Measurements from ENCODE around the gene TNFRSF19. TPM values are rescaled to one million over a fixed set of nuclear protein-coding genes. Genes with fewer than 3 reads are reported as not detected.
A peak's percentile ranks its signal among the peaks of the same experiment; 100 is the strongest.
"Not testable (repeated sequence)": the region's sequence is repeated elsewhere in the genome, so short reads cannot be mapped to it uniquely, and the experiment has no call there.

Gene TNFRSF19, protein sequence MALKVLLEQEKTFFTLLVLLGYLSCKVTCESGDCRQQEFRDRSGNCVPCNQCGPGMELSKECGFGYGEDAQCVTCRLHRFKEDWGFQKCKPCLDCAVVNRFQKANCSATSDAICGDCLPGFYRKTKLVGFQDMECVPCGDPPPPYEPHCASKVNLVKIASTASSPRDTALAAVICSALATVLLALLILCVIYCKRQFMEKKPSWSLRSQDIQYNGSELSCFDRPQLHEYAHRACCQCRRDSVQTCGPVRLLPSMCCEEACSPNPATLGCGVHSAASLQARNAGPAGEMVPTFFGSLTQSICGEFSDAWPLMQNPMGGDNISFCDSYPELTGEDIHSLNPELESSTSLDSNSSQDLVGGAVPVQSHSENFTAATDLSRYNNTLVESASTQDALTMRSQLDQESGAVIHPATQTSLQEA
- 22.5 and 30.2 TPM in 2 replicates for total RNA-seq

GRCh38 chr13:23570099-23570920 is at the start of gene TNFRSF19:
TSS of gene TNFRSF19 (plus strand) at chr13:23570412. CDS start at chr13:23590184, 19,772 bp downstream.
- DNase-seq (ENCODE audit: low read depth), result peak; percentile 57

GRCh38 chr13:23529926-23530325 is 40.3 kb upstream of the TNFRSF19 start:
- DNase-seq (ENCODE audit: low read depth), result not testable (repeated sequence)

DNA sequence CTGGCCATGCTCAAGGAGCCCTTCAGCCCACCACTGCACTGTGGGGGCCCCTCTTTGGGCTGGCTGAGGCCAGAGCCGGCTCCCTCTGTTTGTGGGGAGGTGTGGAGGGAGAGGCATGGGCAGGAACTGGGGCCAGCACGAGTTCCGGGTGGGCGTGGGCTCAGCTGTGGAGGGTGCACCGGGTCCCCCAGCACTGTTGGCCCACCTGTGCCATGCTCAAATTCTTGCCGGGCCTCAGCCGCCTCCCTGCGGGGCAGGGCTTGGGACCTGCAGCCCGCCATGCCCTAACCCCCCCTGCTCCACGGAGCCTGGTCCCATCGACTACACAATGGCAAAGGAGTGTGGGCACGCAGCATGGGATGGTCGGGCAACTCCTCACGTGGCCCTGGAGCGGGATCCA is 38.8 kb upstream of the TNFRSF19 start:
- DNase-seq (ENCODE audit: low read depth), result no peak

- DNase-seq (ENCODE audit: low read depth), result no peak
Measured at GRCh38 chr13:23534090-23534489, 36.1 kb upstream of the TNFRSF19 start.

GRCh38 chr13:23541221-23541824 is 28.9 kb upstream of the TNFRSF19 start:
- DNase-seq (ENCODE audit: low read depth), result peak; percentile 23

DNA sequence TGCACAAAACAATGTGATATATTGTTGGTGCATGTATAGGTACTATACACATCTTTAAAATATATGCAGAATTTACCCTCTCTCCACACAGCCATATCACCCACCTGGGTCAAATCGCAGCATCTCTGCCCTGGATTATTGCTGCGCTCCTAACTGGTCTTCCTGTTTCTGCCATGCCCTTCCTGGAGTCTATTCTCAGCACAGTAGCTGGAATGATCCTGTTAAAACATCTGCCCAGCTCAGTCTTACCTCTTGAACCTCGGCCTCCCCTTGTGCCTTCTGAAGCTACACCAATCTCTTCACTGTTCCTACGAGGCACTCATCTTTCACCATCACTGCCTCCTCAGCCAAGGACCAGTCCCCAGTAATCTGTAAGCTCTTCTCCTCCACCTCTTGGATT is 25.5 kb upstream of the TNFRSF19 start:
- DNase-seq (ENCODE audit: low read depth), result no peak

DNA sequence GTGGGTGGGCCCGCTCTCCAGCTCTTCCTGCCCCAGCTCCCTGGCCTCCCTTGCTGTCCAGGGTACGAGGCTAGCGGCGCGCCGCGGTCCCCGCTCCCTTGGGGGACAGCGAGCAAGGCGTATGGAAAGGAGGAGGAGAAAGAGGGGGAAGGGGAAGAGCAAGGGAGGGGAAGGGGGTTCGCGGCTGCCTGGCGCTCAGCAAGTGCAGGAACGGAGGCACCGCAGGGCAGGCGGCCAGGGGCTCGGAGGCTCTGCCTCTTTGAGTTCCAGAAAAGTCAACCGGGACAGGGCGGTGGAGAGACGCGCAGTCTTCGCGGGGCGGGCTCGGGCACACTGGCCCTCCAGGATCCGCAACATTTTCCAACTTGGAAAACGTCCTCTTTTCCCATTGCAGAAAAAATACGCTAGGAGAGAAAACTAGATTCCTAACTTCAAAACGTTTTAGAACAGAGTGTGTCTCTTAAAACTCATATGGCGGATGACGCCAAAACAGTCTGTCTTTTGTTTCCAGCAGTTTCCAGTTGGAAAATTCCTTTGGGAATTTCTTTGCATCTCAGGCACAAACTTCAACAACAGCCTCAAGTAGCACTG is 23.1 kb upstream of the TNFRSF19 start:
- DNase-seq (ENCODE audit: low read depth), result peak; percentile 16

DNA sequence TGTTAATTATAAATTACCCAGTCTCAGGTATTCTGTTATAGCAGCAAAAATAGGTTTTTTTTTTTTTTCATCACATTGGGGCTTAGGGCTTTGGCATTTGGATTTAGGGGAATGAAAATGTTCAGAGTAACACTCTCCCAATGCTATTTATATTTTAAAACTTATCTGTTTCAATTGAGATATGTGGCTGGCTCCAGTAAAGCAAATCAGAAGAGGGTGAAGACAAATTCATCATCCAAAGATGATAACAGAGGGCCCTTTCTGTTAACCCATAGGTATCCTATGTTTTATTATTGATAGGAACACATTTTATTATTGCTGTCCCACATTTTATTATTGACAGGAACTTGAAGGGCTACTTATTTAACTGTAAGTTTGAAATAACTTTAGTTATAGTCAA is 20.5 kb upstream of the TNFRSF19 start:
- DNase-seq (ENCODE audit: low read depth), result no peak

- DNase-seq (ENCODE audit: low read depth), result no peak
Measured at GRCh38 chr13:23550163-23550562, 20.0 kb upstream of the TNFRSF19 start.

GRCh38 chr13:23551213-23552008 is 18.8 kb upstream of the TNFRSF19 start:
- no peak for DNase-seq (ENCODE audit: low read depth)

DNA sequence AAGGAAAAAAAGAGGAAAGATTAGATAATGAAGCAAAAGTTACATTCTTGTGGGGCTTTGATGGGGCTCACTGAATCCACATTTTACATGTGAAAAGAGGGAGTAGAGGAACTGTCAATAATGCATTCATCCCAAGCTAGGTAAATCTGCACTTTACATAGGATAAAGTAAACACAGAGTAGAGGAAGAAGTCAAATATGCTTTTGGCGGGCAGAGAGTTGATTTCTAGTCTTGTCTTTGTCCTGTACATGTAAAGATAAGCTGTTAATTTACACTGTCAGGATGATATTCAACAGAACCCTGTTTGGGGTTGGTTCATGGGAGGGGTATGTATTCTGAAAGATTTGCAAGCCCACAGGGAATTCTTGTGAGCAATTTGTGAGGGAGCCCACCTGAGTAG is 18.0 kb upstream of the TNFRSF19 start:
- DNase-seq (ENCODE audit: low read depth), result no peak

DNA sequence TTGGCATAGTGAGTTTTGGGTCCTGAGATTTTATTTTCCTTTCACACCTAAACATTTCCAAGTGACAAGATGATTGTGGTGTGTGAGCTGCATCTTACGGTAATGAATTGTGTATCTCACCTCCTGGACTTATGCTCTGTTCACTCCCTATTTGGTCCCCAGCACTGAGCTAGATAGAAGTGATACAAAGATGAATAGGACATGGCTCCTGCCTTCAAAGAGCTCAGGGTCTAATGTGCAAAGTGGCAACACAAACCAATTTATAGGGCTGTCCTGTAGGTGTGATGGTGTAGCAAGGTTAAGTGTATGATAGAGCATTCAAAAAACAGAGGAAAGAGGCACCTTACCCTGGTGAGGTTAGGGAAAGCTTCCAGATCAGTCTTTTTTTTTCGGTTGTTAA is 17.6 kb upstream of the TNFRSF19 start:
- no peak for DNase-seq (ENCODE audit: low read depth)

GRCh38 chr13:23554000-23554399 is 16.2 kb upstream of the TNFRSF19 start:
- DNase-seq (ENCODE audit: low read depth), result no peak

- no peak for DNase-seq (ENCODE audit: low read depth)
Measured at GRCh38 chr13:23557043-23557442, 13.2 kb upstream of the TNFRSF19 start.

GRCh38 chr13:23557733-23558132 is 12.5 kb upstream of the TNFRSF19 start:
- DNase-seq (ENCODE audit: low read depth), result no peak

DNA sequence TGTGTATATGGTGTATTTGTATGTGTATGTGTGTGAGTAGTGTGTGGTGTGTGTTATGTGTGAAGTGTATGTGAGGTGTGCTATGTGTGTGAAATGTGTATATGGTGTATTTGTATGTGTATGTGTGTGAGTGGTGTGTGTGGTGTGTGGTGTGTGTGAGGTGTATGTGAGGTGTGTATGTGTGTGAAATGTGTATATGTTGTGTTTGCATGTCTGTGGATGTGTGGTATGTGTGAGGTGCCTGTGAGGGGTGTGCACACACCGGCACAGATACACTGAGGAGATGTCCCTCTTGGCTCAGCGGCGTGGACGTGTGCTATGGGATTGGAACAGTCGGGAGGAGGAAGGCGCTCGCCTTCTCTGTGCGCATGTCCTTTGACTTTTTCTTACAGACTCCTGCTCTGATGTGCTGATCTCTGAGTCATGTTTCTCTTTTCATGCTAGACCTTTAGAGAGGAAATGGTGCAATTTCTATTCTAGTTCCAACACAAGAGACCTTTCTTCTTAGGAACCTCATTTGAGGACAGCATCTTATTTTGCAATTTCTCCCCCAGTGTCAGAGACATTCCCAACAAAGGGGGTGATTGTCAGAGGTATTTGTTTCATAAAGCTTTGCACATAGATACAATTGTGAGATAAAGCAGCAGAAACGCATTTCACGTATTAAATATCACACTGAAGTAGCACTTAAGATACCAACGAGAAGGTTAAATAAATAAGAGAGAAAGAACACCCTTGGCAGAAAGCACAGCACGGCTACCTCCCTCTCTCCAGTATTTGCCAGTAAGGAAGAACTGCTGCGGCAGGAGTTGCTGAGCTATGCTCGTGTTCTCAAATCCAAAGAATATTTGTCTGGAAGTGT is 11.3 kb upstream of the TNFRSF19 start:
- peak; percentile 80 for DNase-seq (ENCODE audit: low read depth)

GRCh38 chr13:23560571-23561089 is 9.6 kb upstream of the TNFRSF19 start:
- no peak for DNase-seq (ENCODE audit: low read depth)

DNA sequence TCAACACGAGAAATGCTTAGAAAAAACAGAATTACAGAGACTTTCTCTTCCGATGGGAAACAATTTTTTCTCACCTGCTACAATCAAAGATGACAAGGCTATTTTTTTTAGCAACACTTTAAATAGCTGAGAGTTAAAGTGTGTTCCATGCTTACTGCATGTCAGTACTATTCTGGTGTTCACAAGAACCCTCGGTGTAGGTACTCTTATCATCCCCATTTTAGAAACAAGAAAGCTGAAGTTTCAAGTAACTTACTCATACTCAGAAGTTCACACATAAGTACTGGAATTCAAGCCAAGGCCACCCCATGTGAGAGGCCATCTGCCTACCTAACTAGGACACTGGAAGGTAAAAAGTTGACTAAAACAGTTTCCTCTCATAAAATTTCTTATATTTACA is 9.0 kb upstream of the TNFRSF19 start:
- DNase-seq (ENCODE audit: low read depth), result no peak

GRCh38 chr13:23563085-23563845 is 6.9 kb upstream of the TNFRSF19 start:
- DNase-seq (ENCODE audit: low read depth), result no peak

Data from renal cortical epithelial cell (primary cell).